HL-60 (cell line): ENCODE results near the gene GTPBP3.
A peak's percentile ranks its signal among the peaks of the same experiment; 100 is the strongest.

Source experiments
- DNase-seq, 2 experiments: peaks; one replicate each; pipeline ENCODE4 v3.0.0-alpha.2; 2010 to 2020; ENCODE audit warnings: low read depth in 1 of 2, low spot score in 1 of 2
- H3K27ac ChIP-seq: fragments of 250-450 bp; sonication (Bioruptor Pico); replicated peaks from 2 replicates; pipeline ENCODE4 v1.5.1; 2020; ENCODE audit warnings: mild to moderate bottlenecking, moderate library complexity
- H3K27me3 ChIP-seq: fragments of 250-450 bp; sonication (Bioruptor Pico); 2 replicates; pipeline ENCODE4 v1.5.1; 2021; ENCODE audit warnings: mild to moderate bottlenecking, moderate library complexity; ENCODE audit not compliant: insufficient read depth, poor library complexity, severe bottlenecking
- H3K4me3 ChIP-seq: replicated peaks from 2 replicates; pipeline ENCODE4 v1.5.1; 2011; ENCODE audit warnings: mild to moderate bottlenecking, control low read depth, low read length; ENCODE audit not compliant: insufficient read depth
- SPI1 ChIP-seq: IDR thresholded peaks from 2 replicates; pipeline ENCODE4 v1.6.1; 2012; ENCODE audit warnings: low read depth, mild to moderate bottlenecking, borderline replicate concordance
- TF ChIP-seq, protein P1 (sequence below): IDR thresholded peaks from 2 replicates; pipeline ENCODE4 v1.6.1; 2012; ENCODE audit warnings: low read depth; ENCODE audit not compliant: insufficient replicate concordance

GTPBP3 gene

DNA sequence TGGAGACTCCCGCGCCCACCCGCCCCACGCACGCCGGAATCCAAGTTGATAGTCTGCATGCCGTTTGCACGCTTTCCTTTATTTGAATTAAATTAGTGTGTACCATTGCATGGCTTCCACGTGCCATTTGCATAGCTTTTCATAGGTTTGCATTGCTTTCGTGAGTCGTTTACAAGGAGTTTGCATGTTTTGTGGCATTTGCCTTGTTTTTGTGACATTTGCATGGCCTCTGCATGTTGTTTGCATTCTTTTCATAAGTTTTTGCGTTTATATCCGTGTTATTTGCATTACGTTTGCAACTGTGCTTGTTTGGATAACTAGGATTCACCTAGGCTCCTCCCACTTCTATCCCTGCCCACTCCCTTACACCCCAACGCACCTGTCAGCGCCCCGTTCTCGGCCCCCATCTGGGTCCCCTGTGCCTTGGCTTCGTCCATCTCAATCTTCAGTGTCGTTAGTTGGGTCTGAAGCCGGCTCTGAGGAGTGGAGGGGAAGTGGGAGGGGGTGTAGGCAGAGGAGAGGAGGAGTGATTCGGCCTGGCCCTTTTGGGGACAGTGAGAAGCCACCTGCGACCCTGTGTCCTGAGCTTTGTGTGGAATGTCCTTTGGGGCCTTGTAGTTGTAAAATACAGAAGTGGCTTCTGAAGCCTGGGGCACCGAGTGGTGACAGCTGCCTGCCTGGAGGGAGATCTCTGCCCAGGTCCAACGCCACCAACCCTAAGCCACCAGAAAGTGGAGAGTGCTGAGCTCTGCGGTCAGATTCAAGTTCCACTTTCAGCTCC, 54.2 kb downstream of the GTPBP3 start:
- TF ChIP-seq SPI1, result peak; percentile 90
- TF ChIP-seq, protein P1, sequence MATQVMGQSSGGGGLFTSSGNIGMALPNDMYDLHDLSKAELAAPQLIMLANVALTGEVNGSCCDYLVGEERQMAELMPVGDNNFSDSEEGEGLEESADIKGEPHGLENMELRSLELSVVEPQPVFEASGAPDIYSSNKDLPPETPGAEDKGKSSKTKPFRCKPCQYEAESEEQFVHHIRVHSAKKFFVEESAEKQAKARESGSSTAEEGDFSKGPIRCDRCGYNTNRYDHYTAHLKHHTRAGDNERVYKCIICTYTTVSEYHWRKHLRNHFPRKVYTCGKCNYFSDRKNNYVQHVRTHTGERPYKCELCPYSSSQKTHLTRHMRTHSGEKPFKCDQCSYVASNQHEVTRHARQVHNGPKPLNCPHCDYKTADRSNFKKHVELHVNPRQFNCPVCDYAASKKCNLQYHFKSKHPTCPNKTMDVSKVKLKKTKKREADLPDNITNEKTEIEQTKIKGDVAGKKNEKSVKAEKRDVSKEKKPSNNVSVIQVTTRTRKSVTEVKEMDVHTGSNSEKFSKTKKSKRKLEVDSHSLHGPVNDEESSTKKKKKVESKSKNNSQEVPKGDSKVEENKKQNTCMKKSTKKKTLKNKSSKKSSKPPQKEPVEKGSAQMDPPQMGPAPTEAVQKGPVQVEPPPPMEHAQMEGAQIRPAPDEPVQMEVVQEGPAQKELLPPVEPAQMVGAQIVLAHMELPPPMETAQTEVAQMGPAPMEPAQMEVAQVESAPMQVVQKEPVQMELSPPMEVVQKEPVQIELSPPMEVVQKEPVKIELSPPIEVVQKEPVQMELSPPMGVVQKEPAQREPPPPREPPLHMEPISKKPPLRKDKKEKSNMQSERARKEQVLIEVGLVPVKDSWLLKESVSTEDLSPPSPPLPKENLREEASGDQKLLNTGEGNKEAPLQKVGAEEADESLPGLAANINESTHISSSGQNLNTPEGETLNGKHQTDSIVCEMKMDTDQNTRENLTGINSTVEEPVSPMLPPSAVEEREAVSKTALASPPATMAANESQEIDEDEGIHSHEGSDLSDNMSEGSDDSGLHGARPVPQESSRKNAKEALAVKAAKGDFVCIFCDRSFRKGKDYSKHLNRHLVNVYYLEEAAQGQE, result no peak
- H3K27me3 ChIP-seq, result peaks cover 3% of the 10 kb centered on the region
- H3K4me3 ChIP-seq, result peak overlapping the region; percentile 30
- DNase-seq, result peak; percentile 47 to 93
- H3K27ac ChIP-seq, result peak overlapping the region; percentile 60
